ENCODE data around the gene EXOC2. TPM values are rescaled to one million over a fixed set of nuclear protein-coding genes. Genes with fewer than 3 reads are reported as not detected.

The EXOC2 gene
- polyA plus RNA-seq, 4 donors: 21.7 to 23.0 (median 22.5) TPM

DNA sequence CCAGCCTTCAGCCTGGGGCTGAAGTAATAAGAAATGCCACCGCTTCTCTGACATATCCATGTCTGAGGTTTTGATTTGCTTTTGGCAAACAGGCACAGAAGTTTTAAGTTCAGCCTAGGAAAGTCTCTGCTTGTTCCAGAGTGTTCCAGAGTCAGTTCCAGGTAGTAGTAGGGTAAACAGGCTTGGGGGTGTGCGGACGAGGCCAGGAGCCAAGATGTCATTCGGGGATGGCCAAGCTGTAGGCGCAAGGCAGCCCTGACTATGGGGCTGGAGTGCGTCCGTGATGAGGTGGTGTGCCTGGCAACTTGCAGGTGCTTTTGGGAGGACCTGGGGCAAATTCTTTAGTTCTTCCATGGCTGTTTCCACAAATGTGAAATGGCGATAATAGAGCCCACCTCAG is 241.1 kb downstream of the EXOC2 start:
- no peak for DNase-seq (ENCODE audit: low read depth in 4 of 4, low spot score in 2 of 4)

DNA sequence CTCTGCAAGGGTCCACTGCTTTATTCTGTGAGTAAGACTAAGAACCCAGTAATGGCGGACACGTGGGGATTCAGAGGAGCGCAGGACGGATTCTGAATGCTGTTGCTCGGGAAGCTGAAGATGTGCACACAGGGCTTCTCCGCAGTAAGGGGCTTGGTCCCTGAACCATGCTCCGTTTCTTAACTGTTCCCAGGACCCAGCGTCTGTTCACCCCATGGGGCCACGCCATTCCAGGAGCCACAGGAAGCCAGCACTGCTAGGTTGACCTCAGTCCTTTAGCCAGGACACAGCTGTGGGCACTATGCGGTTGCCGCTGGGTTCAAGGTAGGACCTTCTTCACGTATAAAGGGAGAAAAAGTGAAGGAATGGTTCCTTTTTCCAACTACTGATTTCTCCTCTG is 241.6 kb downstream of the EXOC2 start:
- DNase-seq (ENCODE audit: low read depth in 4 of 4, low spot score in 2 of 4): no peak

DNA sequence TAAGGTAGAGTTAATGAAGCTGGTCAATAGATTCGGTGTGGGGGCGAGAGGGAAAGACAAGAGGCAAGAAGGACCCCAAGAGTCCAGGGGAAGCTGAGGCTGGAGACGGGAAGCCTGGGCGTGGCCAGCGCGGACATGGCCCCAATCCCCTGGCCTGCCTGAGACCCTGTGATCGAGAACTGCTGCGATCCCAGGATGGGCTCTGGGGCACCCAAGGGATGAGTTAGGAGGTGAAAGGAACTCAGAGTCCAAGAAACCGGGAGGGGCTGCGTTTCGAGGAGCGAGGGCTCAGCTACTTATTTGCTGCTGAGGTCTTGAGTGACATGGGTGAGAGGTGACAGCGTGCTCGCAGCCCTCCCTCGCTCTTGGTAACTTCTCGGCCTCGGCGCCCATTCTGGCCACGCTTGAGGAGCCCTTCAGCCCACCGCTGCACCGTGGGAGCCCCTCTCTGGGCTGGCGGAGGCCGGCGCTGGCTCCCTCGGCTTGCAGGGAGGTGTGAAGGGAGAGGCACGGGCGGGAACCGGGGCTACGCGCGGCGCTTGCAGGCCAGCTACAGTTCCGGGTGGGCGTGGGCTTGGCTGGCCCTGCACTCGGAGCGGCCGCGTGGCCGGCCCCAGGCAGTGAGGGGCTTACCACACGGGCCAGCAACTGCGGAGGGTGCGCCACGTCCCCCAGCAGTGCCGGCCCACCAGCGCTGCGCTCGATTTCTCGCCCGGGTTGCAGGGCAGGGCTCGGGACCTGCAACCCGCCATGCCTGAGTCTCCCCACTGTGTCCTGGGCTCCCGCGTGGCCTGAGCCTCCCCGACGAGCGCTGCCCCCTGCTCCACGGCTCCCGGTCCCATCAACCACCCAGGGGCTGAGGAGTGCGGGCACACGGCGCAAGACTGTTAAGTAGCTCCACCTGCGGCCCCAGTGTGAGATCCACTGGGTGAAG is 243.2 kb downstream of the EXOC2 start:
- no peak for DNase-seq (ENCODE audit: low read depth in 4 of 4, low spot score in 2 of 4)

DNA sequence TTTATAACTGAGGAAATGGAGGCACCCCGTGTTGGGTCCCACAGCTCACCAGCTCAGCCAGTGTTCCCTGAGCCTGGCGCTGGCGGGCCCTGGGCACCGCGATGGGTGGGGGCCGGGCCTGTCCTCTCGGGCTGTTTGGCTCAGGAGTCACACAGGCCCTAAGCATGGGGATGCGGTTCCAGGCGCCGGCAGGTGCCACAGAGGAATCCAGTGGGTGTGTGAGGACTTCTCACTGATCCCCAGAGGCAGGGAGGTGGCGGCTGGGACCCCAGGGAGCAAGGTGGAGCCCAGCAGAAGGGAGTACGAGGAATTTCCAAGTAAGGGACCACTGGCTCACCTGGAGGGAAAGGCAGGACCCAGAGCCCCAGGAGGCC is 243.9 kb downstream of the EXOC2 start:
- no peak for DNase-seq (ENCODE audit: low read depth in 4 of 4, low spot score in 2 of 4)

DNA sequence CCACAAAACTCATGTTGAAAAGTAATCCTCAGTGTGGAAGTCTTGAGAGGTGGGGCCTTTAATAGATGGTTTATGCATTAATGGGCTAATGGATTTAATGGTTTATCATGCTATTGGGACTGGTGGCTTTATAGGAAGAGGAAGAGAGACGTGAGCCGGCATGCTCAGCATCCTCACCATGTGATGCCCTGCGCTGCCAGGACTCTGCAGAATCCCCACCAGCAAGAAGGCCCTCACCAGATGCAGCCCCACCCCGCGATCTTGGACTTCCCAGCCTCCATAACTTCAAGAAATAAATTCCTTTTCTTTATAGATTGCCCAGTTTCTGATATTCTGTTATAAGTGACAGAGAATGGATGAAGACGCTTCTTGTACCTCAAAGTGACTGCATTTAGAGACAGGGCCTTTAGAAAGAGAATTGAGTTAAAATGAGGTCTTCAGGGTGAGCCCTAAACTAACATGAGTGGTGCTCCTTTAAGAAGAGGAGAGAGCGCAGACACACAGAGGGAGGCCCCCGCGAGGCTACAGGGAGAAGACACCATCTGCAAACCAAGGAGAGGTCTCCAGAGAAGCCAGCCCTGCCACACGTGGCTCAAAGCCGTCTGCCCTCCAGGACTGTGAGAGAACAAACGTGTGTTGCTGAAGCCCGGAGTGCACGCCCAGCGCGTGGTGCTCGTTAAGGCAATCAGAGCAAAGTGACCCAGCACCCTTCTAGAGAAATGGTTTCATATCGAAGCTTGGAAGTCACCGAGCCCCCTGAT is 244.5 kb downstream of the EXOC2 start:
- no peak for DNase-seq (ENCODE audit: low read depth in 4 of 4, low spot score in 2 of 4)

DNA sequence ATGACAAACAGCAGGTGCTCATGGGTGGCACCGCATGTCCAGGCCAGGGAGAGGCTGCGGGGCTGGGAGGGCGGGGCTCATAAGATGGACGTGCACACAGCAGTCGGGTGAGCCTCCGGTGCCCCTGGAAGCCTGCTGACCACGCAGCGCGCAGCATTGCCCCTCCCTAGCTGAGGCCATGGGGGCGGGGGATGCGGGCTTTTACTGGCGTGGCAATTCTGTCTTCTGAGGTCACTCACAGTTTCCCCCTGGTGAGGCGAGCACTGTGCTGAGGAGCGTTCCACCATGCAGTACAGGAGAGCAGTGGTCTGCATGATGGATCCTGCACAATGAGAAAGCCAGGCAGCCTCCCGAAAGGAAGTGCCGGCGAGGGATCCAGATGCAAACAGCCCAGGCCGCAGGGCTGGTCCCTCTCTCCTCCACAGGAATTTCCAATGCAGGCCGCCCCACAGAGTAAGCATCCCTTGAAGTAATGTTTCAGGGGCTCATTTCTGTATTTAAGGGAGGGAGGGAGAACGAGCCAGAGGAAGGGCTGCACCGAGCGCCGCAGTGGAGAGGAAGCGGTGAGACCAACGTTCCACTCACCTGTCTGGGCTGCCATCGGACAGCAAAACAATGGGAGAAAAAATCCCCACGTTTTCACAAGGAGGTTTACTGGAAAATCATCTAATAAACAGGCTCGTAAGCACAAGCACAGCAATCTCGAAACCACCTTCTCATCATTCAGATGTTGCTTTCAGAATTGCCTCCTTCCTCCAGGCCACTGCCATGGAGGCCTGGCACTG is 245.4 kb downstream of the EXOC2 start:
- DNase-seq (ENCODE audit: low read depth in 4 of 4, low spot score in 2 of 4): no peak

DNA sequence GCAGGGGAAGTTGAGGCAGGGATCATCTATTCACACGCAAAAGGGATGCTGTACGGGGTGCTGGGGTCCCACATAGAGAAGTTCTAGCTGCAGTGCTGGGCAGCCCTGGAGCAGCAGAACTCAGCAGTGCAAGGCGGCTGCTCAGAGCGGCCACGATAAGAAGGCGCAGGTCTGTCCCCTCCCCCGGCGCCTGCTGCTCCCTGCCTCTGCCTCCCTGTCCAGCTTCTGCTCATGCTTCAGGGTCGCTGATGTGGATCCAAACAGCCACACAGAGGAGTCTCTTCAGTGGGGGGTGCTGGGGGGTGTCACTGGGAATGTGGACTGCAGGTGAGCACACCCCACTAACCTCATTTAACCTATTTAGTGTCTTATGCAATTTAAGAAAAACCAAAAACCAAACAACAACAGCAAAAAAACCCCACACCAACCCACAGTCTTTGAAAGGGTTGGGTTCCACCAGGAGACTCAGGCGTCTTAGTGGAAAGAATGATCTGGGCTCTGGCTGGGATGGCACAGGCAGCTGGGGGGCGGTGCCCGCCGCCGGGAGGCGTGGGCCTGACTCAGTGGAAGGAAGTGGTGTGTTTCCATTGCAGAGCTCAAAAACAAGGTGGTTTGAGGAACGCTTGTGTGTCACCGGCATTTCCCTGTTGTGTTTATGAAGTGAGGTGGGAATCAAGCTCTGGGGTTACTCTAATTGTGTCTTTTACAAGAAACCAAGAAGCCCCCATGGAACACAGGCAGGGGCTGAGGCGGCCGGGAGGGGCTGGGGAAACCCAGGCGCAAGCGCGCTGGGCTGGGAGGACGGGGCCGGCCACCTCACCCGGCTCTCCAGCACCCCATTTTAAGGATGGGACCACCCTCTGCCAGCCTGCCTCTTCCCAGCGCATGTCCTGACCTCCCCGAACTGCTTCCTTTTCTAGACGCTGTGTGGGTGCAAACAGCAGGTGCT is 246.2 kb downstream of the EXOC2 start:
- DNase-seq (ENCODE audit: low read depth in 4 of 4, low spot score in 2 of 4): no peak

DNA sequence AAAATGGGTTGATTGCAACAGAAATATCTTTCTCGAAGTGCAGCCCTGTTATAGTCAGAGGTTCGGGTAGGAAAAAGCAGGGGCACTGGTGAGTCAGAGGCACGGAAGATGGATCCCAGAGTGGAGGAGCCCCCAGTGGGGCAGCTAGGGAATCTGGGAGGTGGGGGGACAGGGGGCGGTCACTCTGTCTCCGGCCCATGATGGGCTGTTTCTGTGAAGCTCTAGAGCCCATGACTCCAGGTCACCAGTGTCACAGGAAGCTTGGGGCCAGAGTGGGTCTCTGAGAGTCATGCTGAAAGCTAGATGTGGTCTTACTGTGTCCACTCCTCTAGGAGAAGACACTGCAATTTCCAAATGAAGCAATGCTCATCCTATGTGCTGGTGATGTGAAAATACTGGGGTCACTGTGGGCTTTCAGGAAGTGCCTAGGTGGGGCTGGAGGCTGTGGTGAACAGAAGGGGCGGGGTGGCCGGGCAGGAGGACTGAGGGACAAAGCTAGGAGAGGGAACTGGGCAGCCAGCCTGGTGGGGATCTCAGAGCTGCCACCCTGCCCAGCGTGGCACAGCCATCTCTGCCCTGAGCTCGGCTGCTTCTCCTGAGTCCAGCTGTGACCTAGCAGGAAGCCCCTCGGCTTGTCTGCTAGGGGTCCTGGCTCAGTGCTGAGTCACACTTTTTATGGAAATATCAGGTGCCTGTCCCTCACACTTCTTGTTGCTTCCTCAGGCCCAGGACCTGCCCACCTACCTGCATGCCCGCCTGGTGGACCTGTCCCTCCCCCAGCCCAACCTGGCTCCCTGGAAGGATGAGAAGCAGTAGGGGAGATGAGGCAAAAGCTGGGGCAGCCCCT is 247.1 kb downstream of the EXOC2 start:
- DNase-seq (ENCODE audit: low read depth in 4 of 4, low spot score in 2 of 4): no peak

DNA sequence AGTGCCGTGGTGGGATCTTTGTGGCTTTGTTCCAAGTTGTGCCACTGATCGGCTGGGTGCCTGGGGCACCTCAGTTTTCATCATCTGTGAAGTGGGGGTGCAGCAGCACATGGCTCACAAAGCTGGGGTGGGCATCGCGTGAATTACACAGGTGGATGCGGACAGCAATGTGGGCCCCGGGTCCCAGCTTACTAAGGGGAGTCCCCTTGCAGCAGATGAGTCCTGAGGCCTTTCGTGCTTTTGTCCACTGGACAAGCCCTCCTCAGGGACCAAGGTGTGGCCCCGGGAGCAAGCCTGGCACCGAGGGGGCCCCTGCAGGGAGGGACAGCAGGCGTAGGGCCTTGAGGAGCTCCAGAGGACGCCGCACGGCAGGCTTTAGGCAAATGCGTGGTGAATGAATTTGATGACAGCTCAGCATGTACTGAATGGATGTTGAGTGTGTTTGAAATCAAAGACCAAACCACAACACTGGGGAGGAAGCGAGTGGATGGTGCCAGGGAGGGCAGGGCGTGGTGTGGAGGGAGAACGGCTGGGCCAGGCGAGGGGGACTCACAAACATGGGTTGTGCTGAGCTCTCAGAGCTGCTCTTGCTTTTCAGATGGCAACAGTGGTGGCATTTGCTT is 248.2 kb downstream of the EXOC2 start:
- DNase-seq (ENCODE audit: low read depth in 4 of 4, low spot score in 2 of 4): no peak

DNA sequence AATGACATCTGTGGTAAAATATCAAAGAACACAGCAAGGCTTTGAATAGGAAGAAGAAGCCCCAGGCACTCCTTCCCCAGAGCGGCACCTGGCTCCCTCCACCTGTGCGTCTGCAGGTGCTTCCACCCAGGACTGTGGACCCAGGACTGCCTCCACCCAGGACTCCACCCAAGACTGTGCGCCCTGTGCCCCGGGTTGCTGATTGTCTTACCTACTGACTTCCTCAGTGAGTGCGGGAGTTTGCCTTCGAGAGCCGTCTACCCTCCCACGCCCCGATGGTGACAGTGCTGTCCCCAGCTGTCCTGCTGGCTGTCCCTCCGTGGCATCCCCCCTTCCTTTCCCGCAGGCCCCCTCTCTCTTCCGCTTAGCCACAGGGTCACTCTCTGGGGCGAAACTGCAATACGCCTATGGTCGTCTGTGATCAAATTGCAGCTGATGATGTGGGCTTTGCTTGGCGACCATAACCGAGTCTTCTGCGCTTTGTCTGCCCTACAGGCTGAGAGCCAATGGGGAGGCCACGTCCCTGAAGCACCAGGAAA is 249.2 kb downstream of the EXOC2 start:
- no peak for DNase-seq (ENCODE audit: low read depth in 4 of 4, low spot score in 2 of 4)

DNA sequence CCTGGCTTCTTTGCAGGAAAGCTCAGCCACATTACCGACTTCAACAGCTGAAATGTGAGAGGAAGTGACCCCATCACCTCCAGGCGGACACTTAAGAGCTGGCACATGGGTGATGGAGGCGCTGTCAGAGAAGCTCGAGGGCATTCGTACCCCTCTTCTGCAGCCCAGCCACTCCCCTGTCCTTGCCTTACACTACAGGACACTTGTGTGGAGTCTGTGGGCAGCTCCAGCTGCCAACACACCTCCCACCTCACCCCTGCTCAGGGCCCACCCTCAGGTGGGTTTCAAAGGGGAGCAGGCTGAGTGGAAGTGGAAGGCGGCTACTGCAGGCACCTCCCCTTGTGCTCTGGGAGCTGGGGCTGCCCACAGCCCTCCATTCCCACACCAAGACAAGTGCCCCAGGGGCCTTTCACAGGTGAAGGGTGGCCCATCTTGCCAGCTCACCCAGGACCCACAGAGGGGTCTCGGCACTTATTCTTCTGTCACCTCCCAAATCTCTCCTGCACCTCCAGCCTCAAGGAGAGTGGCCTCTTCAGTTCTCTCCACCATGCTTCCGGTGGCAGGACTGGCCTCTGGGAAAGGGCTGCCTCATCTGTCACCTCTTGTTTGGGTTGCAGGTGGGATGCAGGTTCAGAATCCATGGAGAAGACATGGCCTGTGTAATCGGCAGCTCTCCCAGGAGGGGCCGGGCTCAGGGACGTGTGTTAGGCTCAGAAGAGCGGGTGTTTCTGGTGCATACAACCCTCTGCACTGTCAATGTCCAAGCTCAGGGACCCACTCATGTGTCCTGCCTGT is 251.6 kb downstream of the EXOC2 start:
- DNase-seq (ENCODE audit: low read depth in 4 of 4, low spot score in 2 of 4): no peak

DNA sequence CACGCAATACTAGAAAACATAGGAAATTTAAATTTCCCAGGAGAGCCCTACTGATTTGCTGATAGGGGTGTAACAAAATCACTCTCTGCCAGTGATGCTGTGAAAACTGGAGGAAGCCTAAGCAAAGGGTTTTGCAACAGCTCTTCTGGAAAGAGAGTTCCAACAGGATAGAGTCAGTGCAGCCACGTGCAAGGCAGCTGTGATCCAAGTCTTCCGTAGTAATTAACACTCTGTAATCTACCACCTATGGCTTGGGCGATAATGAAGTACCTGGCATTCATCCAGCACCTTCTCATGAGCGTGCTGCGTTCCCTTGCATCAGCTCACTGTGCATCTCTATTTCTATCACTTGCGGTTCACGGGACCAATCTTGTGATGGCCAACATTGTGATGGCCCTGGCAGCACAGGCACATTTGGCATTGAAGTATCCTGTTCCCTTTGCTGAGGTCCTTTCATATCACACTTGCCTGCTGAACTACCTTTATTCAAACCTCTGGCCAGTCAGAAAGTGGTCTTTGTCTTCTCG is 253.2 kb downstream of the EXOC2 start:
- DNase-seq (ENCODE audit: low read depth in 4 of 4, low spot score in 2 of 4): no peak

DNA sequence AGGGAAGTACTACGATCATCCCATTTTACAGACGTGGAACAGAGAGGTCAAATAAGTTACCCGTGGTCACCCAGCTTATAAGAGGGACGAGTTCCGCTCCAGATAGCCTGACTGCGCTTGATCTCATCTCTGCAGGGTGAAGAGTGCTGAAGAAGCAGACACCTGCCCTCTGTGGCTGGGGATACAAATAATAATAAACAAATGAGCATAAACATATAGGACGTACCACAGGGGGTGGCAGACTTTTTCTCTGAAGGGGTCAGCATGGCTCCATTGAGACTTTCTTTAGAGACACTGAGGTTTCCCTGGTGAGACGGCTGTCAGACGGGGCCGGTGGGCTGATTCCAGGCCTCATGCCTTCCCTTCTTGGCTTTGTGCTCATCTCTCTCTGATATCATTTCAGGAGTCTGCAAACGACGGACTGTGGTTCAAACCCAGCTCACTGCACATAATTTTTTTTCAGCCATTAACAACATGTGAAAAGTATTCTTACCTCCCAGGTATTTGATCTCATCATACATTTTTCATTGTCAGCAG is 254.2 kb downstream of the EXOC2 start:
- no peak for DNase-seq (ENCODE audit: low read depth in 4 of 4, low spot score in 2 of 4)

DNA sequence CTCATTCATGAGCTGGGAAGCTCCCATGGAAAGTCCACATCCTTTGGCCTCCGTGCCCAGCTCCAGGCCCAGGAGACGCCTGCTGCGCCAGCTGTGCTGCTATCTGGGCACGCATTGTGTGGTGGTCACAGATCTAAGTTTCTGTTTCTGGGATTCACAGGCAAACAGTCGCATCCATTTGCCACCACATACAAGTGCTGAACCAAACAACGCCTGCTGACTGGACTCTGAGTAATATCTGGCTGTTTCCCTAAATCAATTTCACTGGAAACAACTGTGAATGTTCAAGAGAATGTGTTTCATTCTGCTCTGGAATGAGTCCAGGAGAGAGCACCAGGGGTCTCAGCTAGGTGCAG is 255.9 kb downstream of the EXOC2 start:
- DNase-seq (ENCODE audit: low read depth in 4 of 4, low spot score in 2 of 4): no peak

DNA sequence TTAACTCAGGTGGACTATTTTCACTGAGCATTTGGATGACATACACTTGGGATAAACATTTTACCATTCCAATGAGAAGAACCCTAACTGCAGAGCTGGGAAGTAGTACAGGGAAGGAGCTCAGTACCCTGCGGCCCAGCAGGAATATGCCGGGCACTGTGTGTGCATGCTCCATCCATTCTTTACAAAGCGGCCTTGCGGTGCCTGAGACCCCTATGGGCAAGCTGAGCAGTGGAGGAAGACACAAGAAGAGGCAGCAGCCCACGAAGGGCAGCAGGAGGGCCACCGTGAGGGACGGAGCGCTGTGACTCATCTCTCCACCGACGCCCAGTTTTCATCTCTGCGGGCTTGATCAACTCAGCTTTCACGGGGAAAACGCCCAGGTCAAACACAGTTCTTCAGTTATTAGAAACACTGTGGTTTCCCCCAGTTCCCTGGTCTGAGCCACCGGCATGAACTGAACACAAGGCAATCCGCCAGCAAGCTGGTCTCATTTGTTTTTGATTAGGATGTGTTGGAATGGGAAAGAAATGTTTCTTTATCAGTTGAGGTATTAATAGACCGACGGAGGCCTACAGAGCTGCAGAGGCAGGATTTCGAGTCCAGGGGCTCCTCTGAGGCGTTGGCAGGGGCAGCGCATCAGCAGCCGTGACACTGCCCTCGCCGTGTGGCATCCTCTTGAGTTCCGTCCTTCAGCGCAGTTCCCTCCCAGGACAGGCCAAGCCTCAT is 256.5 kb downstream of the EXOC2 start:
- DNase-seq (ENCODE audit: low read depth in 4 of 4, low spot score in 2 of 4): no peak

All from left renal cortex interstitium (tissue), 4 donors.